PC-9 (cell line): ENCODE measurements around the gene CSNK1G2. TPM values are rescaled to one million over a fixed set of nuclear protein-coding genes. Genes with fewer than 3 reads are reported as not detected.

Experiments
- BruUV-seq: library from RNA; stranded (reverse); fragments of 400-500 nt; replicated peaks from 2 replicates; lab custom pipeline; 2021; lab: Mats Ljungman, UMichigan
- CTCF ChIA-PET: fragments of 300-600 bp; sonication (Branson Sonifier 250); formaldehyde crosslinking; loops from one replicate; lab custom pipeline; 2022; ENCODE audit warnings: antibody characterized with exemption; lab: Charles Lee
- POLR2A ChIA-PET: fragments of 300-600 bp; sonication (Branson Sonifier 250); formaldehyde crosslinking; loops from one replicate; lab custom pipeline; 2022; ENCODE audit warnings: antibody characterized with exemption; ENCODE audit not compliant: unreplicated experiment; lab: Charles Lee
- DNase-seq, 2 experiments: peaks; one replicate each; pipeline versions ENCODE4 v3.0.0 to v3.0.0-alpha.2; 2015 to 2022; ENCODE audit warnings: mixed read lengths in 1 of 2
- H2AFZ ChIP-seq: fragments of 200-600 bp; sonication (generic); 2 replicates; pipeline ENCODE4 v1.8.1; 2017; ENCODE audit warnings: antibody characterized with exemption
- H3F3A ChIP-seq: fragments of 200-600 bp; sonication (generic); 2 replicates; pipeline ENCODE4 v1.8.1; 2017; ENCODE audit warnings: antibody characterized with exemption, mild to moderate bottlenecking, low read depth; ENCODE audit not compliant: insufficient read depth
- H3K27ac ChIP-seq: fragments of 200-600 bp; sonication (generic); 2 replicates; pipeline ENCODE4 v1.6.1; 2016; ENCODE audit warnings: mixed run types
- H3K27me3 ChIP-seq: fragments of 200-600 bp; sonication (generic); 2 replicates; pipeline ENCODE4 v1.6.1; 2016; ENCODE audit warnings: low read depth, mixed run types; ENCODE audit not compliant: insufficient read depth
- H3K36me3 ChIP-seq: fragments of 200-600 bp; sonication (generic); 2 replicates; pipeline ENCODE4 v1.6.1; 2016; ENCODE audit warnings: low read depth, mixed run types
- H3K4me1 ChIP-seq: fragments of 200-600 bp; sonication (generic); replicated peaks from 2 replicates; pipeline ENCODE4 v1.6.1; 2016; ENCODE audit warnings: mixed run types; ENCODE audit not compliant: insufficient read depth
- H3K4me2 ChIP-seq: fragments of 200-600 bp; sonication (generic); 2 replicates; pipeline ENCODE4 v1.6.1; 2017; ENCODE audit warnings: mixed run types
- H3K4me3 ChIP-seq: fragments of 200-600 bp; sonication (generic); 2 replicates; pipeline ENCODE4 v1.6.1; 2016; ENCODE audit warnings: mixed run types
- H3K79me2 ChIP-seq: fragments of 200-600 bp; sonication (generic); 2 replicates; pipeline ENCODE4 v1.6.1; 2017; ENCODE audit warnings: low read depth, mixed run types
- H3K9me2 ChIP-seq: fragments of 200-600 bp; sonication (generic); 2 replicates; pipeline ENCODE4 v1.8.1; 2017; ENCODE audit warnings: mild to moderate bottlenecking; ENCODE audit not compliant: insufficient read depth
- H3K9me3 ChIP-seq: fragments of 200-600 bp; sonication (generic); 2 replicates; pipeline ENCODE4 v1.8.1; 2016; ENCODE audit warnings: low read depth; ENCODE audit not compliant: insufficient read depth
- H4K20me1 ChIP-seq: fragments of 200-600 bp; sonication (generic); 2 replicates; pipeline ENCODE4 v1.8.1; 2017; ENCODE audit not compliant: insufficient read depth
- EZH2 ChIP-seq: fragments of 200-600 bp; sonication (generic); IDR thresholded peaks from 2 replicates; pipeline ENCODE4 v1.8.0; 2017; ENCODE audit warnings: antibody characterized with exemption, low read depth
- intact Hi-C: fragments of 100-400 bp; cut with micrococcal nuclease; formaldehyde crosslinking; loops from one replicate; pipeline ENCODE4 v1.10.0; 2022; ENCODE audit not compliant: unreplicated experiment
- total RNA-seq: library from RNA; stranded (reverse); gene quantifications from 2 replicates; pipeline ENCODE4 v1.2.3, GENCODE V29; 2021
- TF ChIP-seq, protein P1 (sequence below): fragments of 200-600 bp; sonication (generic); conservative IDR thresholded peaks from 2 replicates; pipeline ENCODE4 v1.6.1; 2017; ENCODE audit warnings: mixed run types, antibody characterized with exemption, mild to moderate bottlenecking, moderate library complexity

Gene CSNK1G2
- total RNA-seq, 1 experiment from 2014 or later = 58.2 TPM

DNA sequence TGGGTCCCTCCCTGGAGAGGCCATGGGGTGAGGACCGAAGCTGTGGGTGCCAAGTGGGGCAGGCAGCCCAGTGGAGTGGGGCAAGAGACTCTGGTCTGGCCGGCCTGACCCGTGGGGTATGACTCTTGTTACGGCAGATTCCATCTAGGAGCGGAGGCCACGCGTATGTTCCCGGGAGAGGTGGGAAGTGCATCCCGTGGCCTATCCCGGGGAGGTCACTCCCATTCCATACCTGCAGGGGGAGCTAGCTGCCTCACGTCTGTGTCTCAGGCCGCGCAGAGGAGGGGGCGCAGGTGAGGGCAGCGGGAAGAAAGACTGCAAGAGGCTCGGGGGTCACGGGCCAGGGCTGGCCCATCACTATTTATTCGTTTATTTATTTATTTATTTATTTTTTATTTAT, 4.9 kb downstream of the CSNK1G2 start:
- H3K9me3 ChIP-seq = no peaks in the 10 kb centered on the region
- peaks cover 73% of the 10 kb centered on the region for H3K79me2 ChIP-seq
- no peaks in the 10 kb centered on the region for H3K36me3 ChIP-seq
- H3K4me2 ChIP-seq = no peak overlapping the region
- H3K9me2 ChIP-seq = no peaks in the 10 kb centered on the region
- no TSS peak for BruUV-seq
- H3K4me3 ChIP-seq = no peak overlapping the region
- H3F3A ChIP-seq = no peaks in the 10 kb centered on the region
- no peaks in the 10 kb centered on the region for H3K27me3 ChIP-seq
- intact Hi-C loops = no loop called here
- no peak for DNase-seq
- H3K4me1 ChIP-seq = no peaks in the 10 kb centered on the region
- no peak overlapping the region for H3K27ac ChIP-seq
- CTCF ChIA-PET = interaction anchor here (0.6 kb wide), 1 partner anchor 9 kb away, joined by 6 read pairs; no protein-coding TSS in a partner anchor
- H4K20me1 ChIP-seq = peaks cover 33% of the 10 kb centered on the region
- TF ChIP-seq EZH2 = no peak
- TF ChIP-seq, protein P1, sequence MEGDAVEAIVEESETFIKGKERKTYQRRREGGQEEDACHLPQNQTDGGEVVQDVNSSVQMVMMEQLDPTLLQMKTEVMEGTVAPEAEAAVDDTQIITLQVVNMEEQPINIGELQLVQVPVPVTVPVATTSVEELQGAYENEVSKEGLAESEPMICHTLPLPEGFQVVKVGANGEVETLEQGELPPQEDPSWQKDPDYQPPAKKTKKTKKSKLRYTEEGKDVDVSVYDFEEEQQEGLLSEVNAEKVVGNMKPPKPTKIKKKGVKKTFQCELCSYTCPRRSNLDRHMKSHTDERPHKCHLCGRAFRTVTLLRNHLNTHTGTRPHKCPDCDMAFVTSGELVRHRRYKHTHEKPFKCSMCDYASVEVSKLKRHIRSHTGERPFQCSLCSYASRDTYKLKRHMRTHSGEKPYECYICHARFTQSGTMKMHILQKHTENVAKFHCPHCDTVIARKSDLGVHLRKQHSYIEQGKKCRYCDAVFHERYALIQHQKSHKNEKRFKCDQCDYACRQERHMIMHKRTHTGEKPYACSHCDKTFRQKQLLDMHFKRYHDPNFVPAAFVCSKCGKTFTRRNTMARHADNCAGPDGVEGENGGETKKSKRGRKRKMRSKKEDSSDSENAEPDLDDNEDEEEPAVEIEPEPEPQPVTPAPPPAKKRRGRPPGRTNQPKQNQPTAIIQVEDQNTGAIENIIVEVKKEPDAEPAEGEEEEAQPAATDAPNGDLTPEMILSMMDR = peak; percentile 57
- POLR2A ChIA-PET = no interaction called here
- H2AFZ ChIP-seq = no peak overlapping the region

DNA sequence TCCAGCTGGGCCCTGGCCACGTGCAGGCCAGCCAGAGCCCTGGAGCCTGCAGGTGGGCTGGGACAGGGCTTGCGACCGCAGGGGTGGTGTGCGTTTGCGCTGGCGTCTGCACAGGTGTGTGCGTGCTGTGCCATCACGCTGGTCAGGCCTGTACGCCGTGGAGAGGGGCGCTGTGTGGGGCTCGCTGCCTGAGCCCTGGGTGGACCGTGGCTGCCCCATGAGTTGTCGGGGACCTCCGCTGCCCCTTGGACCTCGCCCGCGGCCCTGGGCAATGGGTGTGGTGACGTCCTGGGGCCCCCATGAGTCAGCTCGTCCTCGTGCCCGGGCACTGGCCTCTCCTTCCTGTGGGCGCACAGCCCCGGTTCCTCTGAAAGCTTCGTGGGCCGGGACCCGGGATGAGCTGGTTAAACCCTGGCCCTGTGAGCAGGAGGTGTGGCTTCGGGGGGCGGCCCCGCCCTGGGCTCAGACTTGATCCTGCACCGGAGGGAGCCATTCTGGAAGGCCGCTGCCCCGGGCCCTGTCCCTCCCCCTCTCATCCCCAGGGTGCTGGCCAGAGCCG, 6.8 kb downstream of the CSNK1G2 start:
- peak in 1 of 2 experiments; percentile 27 for DNase-seq
- Histone ChIP-seq H3K9me2 (no peaks in the 10 kb centered on the region), H3K9me3 (no peaks in the 10 kb centered on the region), H3K27ac (no peak overlapping the region), H3F3A (no peaks in the 10 kb centered on the region), H3K79me2 (peaks cover 63% of the 10 kb centered on the region), H3K4me2 (no peak overlapping the region), H3K4me3 (no peak overlapping the region), H4K20me1 (peaks cover 32% of the 10 kb centered on the region), H3K27me3 (no peaks in the 10 kb centered on the region), H3K4me1 (no peaks in the 10 kb centered on the region), H3K36me3 (no peaks in the 10 kb centered on the region), H2AFZ (no peak overlapping the region)
- no peak for TF ChIP-seq EZH2
- TF ChIP-seq, protein P1 = no peak
- CTCF ChIA-PET = no interaction called here
- intact Hi-C loops = no loop called here
- POLR2A ChIA-PET = no interaction called here
- no TSS peak for BruUV-seq

DNA sequence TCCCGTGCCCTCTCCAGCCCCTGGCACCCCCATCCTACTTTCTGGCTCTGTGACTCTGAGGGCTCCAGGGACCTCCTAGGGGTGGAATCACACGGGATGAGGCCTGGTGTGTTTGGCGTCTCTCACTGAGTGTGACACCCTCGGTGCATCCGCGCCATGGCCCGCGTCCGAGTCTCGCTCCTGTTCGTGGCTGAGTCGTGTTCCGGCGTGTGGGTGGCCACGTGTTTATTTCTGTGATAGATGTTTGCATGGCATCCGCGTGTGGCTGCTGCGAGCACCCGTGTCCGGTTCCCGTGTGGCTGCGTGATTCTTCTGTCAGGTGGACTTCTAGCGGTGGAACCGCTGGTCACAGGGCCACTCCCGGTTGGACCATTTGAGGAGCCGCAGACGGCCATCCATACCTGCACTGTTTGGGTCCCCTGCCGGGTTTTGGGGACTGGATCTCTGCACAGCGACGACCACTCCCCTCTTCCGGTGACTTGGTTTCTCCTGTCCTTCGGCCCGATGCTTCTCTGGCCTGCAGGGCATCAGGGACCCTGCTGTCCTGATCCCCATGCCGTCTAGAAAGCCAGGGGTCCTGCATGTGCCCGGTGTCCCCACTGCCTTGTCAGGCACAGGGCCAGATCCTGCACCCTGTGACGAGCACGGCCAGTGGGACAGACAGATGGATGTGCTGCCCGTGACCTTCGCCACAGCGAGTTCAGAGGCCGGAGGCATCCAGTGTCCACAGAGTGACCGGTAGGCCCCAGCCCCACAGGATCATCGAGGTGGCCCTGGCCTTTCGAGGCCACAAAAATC, 8.5 kb downstream of the CSNK1G2 start:
- DNase-seq = no peak
- Histone ChIP-seq H3F3A (no peaks in the 10 kb centered on the region), H3K4me1 (no peaks in the 10 kb centered on the region), H3K4me3 (no peak overlapping the region), H3K9me3 (no peaks in the 10 kb centered on the region), H3K36me3 (no peaks in the 10 kb centered on the region), H2AFZ (no peak overlapping the region), H3K27ac (no peak overlapping the region), H3K4me2 (no peak overlapping the region), H3K79me2 (peaks cover 45% of the 10 kb centered on the region), H3K27me3 (no peaks in the 10 kb centered on the region), H4K20me1 (peaks cover 20% of the 10 kb centered on the region), H3K9me2 (no peaks in the 10 kb centered on the region)
- no TSS peak for BruUV-seq
- POLR2A ChIA-PET = no interaction called here
- intact Hi-C loops = no loop called here
- CTCF ChIA-PET = no interaction called here
- TF ChIP-seq, protein P1 = no peak
- TF ChIP-seq EZH2 = no peak
